Keratinocyte (primary cell): ENCODE results near the gene ATP1A3. TPM values are rescaled to one million over a fixed set of nuclear protein-coding genes. Genes with fewer than 3 reads are reported as not detected.

Experiments used
- DNase-seq: peaks from one replicate; pipeline ENCODE4 v3.0.0-alpha.2; 2011; ENCODE audit warnings: low read depth, missing footprints, low spot score
- FAIRE-seq: peaks from 2 replicates; lab custom pipeline; 2011; peaks lifted over from hg19 to GRCh38; lab: Jason Lieb, UNC
- H2AFZ ChIP-seq: 2 replicates; pipeline ENCODE4 v1.6.0; 2012; ENCODE audit warnings: low read length, control low read depth, inconsistent platforms; ENCODE audit not compliant: control insufficient read depth
- H3K27ac ChIP-seq: 2 replicates; pipeline ENCODE4 v1.5.1; 2011; ENCODE audit warnings: low read length; ENCODE audit not compliant: control insufficient read depth, insufficient read depth
- H3K27me3 ChIP-seq: 3 replicates; pipeline ENCODE4 v1.6.0; 2011; ENCODE audit warnings: low read length; ENCODE audit not compliant: control insufficient read depth, insufficient read depth; ENCODE audit errors: extremely low read depth
- H3K36me3 ChIP-seq, 2 experiments: 2 replicates in 1 of 2; 3 replicates in 1 of 2; pipeline ENCODE4 v1.5.1; 2011; ENCODE audit warnings: low read length in 2 of 2, mild to moderate bottlenecking in 1 of 2; ENCODE audit not compliant: control insufficient read depth in 2 of 2, insufficient read depth in 2 of 2; ENCODE audit errors: extremely low read depth in 1 of 2
- H3K4me1 ChIP-seq: 3 replicates; pipeline ENCODE4 v1.5.1; 2011; ENCODE audit warnings: low read length; ENCODE audit not compliant: control insufficient read depth, insufficient read depth; ENCODE audit errors: extremely low read depth
- H3K4me2 ChIP-seq: 3 replicates; pipeline ENCODE4 v1.6.0; 2011; ENCODE audit warnings: low read depth, low read length; ENCODE audit not compliant: control insufficient read depth, insufficient read depth; ENCODE audit errors: extremely low read depth
- H3K4me3 ChIP-seq, 3 experiments: fragments of 200-600 bp in 1 of 3; sonication (generic) in 1 of 3; 2 replicates in 2 of 3; 3 replicates in 1 of 3; pipeline ENCODE4 v1.5.1; 2011 to 2016; ENCODE audit warnings: low read length in 3 of 3, mild to moderate bottlenecking in 3 of 3, control low read depth in 2 of 3, inconsistent platforms in 1 of 3, low read depth in 1 of 3, mixed read lengths in 1 of 3, mixed run types in 1 of 3, moderate library complexity in 1 of 3; ENCODE audit not compliant: control insufficient read depth in 2 of 3, insufficient read depth in 2 of 3; ENCODE audit errors: extremely low read depth in 1 of 3
- H3K79me2 ChIP-seq: 2 replicates; pipeline ENCODE4 v1.6.0; 2012; ENCODE audit warnings: low read length; ENCODE audit not compliant: control insufficient read depth, insufficient read depth
- H3K9ac ChIP-seq: 3 replicates; pipeline ENCODE4 v1.6.0; 2011; ENCODE audit warnings: low read length; ENCODE audit not compliant: control insufficient read depth, insufficient read depth; ENCODE audit errors: extremely low read depth
- H3K9me1 ChIP-seq: 3 replicates; pipeline ENCODE4 v1.6.0; 2011; ENCODE audit warnings: low read length; ENCODE audit not compliant: control insufficient read depth, insufficient read depth; ENCODE audit errors: extremely low read depth
- H3K9me3 ChIP-seq: 2 replicates; pipeline ENCODE4 v1.5.1; 2012; ENCODE audit warnings: low read depth, low read length; ENCODE audit not compliant: control insufficient read depth
- H4K20me1 ChIP-seq: 3 replicates; pipeline ENCODE4 v1.6.0; 2011; ENCODE audit warnings: low read length; ENCODE audit not compliant: control insufficient read depth, insufficient read depth; ENCODE audit errors: extremely low read depth
- EZH2 ChIP-seq: IDR thresholded peaks from one replicate; pipeline ENCODE4 v1.6.1; 2012; ENCODE audit warnings: inconsistent platforms, mild to moderate bottlenecking, low read length, moderate library complexity
- dilution Hi-C: fragments of 300-500 bp; cut with MboI; formaldehyde crosslinking; loops from one replicate; pipeline ENCODE4 v1.7.0; 2020; ENCODE audit warnings: low sequenced_read_pairs; ENCODE audit not compliant: extremely low pct_ligation_motif_present
- polyA plus RNA-seq, 5 experiments: library from polyadenylated mRNA; depleted of rRNA in 3 of 5; stranded (reverse) in 3 of 5; stranded (forward) in 1 of 5; unstranded in 1 of 5; fragments of >200 nt; gene quantifications; 1 replicate in 1 of 5; 2 replicates in 3 of 5; 3 replicates in 1 of 5; pipeline versions ENCODE4 v1.2.1 to v1.2.3, GENCODE V29; 2011 to 2012; ENCODE audit warnings: missing spikeins in 2 of 5, low read depth in 1 of 5, low replicate concordance in 1 of 5
- TF ChIP-seq, protein P1 (sequence below), 3 experiments: IDR thresholded peaks in 1 of 3; conservative IDR thresholded peaks in 1 of 3; optimal IDR thresholded peaks in 1 of 3; 2 replicates in 2 of 3; 3 replicates in 1 of 3; pipeline versions ENCODE3 to v1.5.1; 2011; ENCODE audit warnings: low read length in 3 of 3, mild to moderate bottlenecking in 3 of 3, moderate library complexity in 2 of 3, control low read depth in 1 of 3, inconsistent platforms in 1 of 3; ENCODE audit not compliant: insufficient read depth in 2 of 3; ENCODE audit errors: extremely low read depth in 1 of 3

ATP1A3 gene
- polyA plus RNA-seq, 1 donor (not counting 4 experiments of a cell fraction or from before 2014, with no cell fraction given), result not detected

DNA sequence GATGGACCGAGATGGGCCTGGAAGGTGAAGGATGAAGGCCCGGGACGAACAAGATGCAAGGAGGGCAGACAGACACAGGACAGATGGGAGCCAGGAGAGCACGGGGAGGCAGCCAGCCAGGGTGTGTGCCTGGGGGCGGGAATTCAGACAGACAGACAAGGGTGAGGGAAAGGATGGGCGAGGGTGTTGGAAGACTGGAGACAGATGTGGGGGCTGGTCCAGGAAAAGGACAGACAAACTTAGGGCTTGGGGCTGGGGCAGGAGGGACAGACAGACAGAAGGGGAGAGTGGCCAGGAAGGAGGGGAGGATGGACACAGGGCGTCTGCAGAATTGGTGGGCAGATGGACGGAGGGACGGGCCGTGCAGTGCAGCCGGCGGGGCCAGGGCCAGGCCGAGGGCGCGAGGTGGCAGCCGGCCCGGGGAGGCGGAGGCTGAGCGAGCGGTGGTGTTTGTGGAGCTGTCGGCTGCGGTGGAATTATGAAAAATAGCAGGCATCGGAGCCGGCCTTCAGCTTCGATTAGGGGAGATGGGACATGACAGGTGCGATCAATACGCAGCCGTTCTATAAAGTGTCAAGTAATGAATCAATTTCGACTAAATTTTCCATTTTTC lies 61.2 kb downstream of the ATP1A3 start:
- FAIRE-seq, result no peak
- H2AFZ ChIP-seq, result no peak overlapping the region

DNA sequence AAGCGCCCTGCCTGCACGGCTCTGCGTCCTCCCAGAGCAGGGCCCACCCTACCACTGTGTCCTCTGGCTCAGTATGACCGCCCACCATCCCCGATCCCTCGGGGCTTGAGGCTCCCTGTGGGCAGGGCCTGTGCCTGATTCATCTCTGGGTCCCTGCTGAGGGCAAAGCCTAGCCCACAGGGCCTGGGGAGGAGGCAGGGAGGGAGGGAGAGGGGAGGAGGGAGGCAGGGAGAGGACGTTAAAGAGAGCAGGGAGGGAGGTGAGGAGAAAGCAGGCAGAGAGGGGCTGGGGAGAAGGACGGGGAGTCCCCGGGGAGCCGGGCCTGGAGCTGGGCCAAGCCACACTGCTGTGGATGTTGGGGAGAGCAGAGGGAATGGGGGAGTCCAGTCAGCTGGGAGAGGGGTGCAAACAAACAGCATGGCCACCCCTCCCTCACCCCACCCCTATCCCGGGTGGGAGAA lies 61.7 kb downstream of the ATP1A3 start:
- no peak overlapping the region for H3K4me3 ChIP-seq
- H3K4me1 ChIP-seq, result peaks cover 20% of the 10 kb centered on the region
- DNase-seq, result no peak
- H3K9me3 ChIP-seq, result no peaks in the 10 kb centered on the region
- no peak overlapping the region for H3K4me2 ChIP-seq
- dilution Hi-C loops, result no loop called here
- no peak overlapping the region for H2AFZ ChIP-seq
- H3K27me3 ChIP-seq, result peaks cover 90% of the 10 kb centered on the region
- peaks cover 3% of the 10 kb centered on the region for H4K20me1 ChIP-seq
- no peak overlapping the region for H3K9ac ChIP-seq
- H3K79me2 ChIP-seq, result no peaks in the 10 kb centered on the region
- TF ChIP-seq, protein P1, sequence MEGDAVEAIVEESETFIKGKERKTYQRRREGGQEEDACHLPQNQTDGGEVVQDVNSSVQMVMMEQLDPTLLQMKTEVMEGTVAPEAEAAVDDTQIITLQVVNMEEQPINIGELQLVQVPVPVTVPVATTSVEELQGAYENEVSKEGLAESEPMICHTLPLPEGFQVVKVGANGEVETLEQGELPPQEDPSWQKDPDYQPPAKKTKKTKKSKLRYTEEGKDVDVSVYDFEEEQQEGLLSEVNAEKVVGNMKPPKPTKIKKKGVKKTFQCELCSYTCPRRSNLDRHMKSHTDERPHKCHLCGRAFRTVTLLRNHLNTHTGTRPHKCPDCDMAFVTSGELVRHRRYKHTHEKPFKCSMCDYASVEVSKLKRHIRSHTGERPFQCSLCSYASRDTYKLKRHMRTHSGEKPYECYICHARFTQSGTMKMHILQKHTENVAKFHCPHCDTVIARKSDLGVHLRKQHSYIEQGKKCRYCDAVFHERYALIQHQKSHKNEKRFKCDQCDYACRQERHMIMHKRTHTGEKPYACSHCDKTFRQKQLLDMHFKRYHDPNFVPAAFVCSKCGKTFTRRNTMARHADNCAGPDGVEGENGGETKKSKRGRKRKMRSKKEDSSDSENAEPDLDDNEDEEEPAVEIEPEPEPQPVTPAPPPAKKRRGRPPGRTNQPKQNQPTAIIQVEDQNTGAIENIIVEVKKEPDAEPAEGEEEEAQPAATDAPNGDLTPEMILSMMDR (optimal IDR thresholded peaks at IDR 0.05 in 1 of 3, IDR thresholded peaks at IDR 0.05 in 1 of 3, conservative IDR thresholded peaks at IDR 0.05 in 1 of 3; ENCODE audit: extremely low read depth in 1 of 3, insufficient read depth in 2 of 3, low read length in 3 of 3), result no peak
- no peak for TF ChIP-seq EZH2
- H3K27ac ChIP-seq, result no peak overlapping the region
- no peak for FAIRE-seq
- no peaks in the 10 kb centered on the region for H3K9me1 ChIP-seq
- no peaks in the 10 kb centered on the region for H3K36me3 ChIP-seq

More for the DNA sequence above, 61.2 kb downstream of the ATP1A3 start:
- dilution Hi-C loops, result no loop called here
- no peak overlapping the region for H3K4me3 ChIP-seq
- no peak overlapping the region for H3K9ac ChIP-seq
- peaks cover 3% of the 10 kb centered on the region for H4K20me1 ChIP-seq
- peaks cover 90% of the 10 kb centered on the region for H3K27me3 ChIP-seq
- no peaks in the 10 kb centered on the region for H3K9me3 ChIP-seq
- peaks cover 20% of the 10 kb centered on the region for H3K4me1 ChIP-seq
- H3K36me3 ChIP-seq, result no peaks in the 10 kb centered on the region
- no peaks in the 10 kb centered on the region for H3K79me2 ChIP-seq
- H3K4me2 ChIP-seq, result no peak overlapping the region
- H3K27ac ChIP-seq, result no peak overlapping the region
- peak; percentile 87 for TF ChIP-seq EZH2
- TF ChIP-seq, protein P1 (optimal IDR thresholded peaks at IDR 0.05 in 1 of 3, IDR thresholded peaks at IDR 0.05 in 1 of 3, conservative IDR thresholded peaks at IDR 0.05 in 1 of 3; ENCODE audit: extremely low read depth in 1 of 3, insufficient read depth in 2 of 3, low read length in 3 of 3), result no peak
- H3K9me1 ChIP-seq, result no peaks in the 10 kb centered on the region
- no peak for DNase-seq
